Brain microvascular endothelial cell (primary cell): ENCODE measurements around the gene GPD1L.
"Not testable (repeated sequence)": the region's sequence is repeated elsewhere in the genome, so short reads cannot be mapped to it uniquely, and the experiment has no call there.

Experiments
- DNase-seq: peaks from one replicate; pipeline ENCODE4 v3.0.0-alpha.2; 2020
- H3K27ac ChIP-seq: fragments of 250-450 bp; sonication (Bioruptor Pico); 2 replicates; pipeline ENCODE4 v1.5.1; 2020; ENCODE audit warnings: mild to moderate bottlenecking, moderate library complexity
- H3K27me3 ChIP-seq: fragments of 250-450 bp; sonication (Bioruptor Pico); replicated peaks from 2 replicates; pipeline ENCODE4 v1.5.1; 2020; ENCODE audit warnings: mild to moderate bottlenecking
- H3K36me3 ChIP-seq: fragments of 250-450 bp; sonication (Bioruptor Pico); replicated peaks from 2 replicates; pipeline ENCODE4 v1.5.1; 2020; ENCODE audit warnings: mild to moderate bottlenecking
- H3K4me3 ChIP-seq: 2 replicates; pipeline ENCODE4 v1.5.1; 2011; ENCODE audit warnings: low read depth, mild to moderate bottlenecking, control low read depth, low read length, moderate library complexity
- in situ Hi-C: cut with HindIII; loops from 2 replicates; pipeline ENCODE4 v1.10.0; 2017; ENCODE audit warnings: low sequenced_read_pairs, low pct_ligation_motif_present
- TF ChIP-seq, protein P1 (sequence below): IDR thresholded peaks from 2 replicates; pipeline ENCODE4 v1.5.1; 2011; ENCODE audit warnings: low read depth, mild to moderate bottlenecking, moderate library complexity, low read length, control low read depth, inconsistent platforms; ENCODE audit errors: missing control alignments

GPD1L gene

DNA sequence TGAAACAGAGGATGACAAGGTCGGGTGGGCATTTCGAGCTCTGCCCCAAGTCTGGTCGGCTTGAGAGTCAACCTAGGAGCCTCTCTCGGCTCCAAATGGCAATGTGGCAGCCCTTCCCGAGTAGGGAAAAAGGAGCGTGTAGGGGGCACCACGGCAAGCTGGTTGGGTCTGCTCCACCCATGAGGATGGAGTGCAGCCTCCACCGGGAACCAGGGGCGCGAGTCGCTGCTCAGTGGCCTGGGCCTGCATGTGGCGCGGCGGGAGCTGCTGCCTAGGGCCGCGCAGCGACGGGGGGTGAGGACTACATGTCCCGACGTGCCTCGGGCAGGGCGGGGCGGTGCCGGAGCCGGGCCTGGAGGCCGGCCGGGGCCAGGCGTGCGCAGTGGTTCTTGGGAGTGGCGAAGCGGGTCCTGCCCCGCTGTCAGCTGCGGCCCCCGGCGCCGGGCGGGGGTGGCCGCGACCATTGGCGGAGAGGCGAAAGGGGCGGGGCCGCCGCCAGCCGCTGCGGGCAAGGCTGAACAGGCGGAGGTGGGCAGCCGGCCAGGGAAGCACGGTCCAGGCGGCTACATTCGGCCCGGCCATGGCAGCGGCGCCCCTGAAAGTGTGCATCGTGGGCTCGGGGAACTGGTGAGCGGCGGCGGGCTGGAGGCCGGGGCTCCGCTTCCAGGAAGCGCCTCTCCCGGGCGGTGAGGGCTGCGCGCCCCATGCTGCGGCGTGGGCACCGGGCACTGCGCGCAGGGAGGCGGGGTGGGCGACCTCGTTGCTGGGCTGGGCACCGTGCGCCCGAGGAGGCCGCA lies at the start of gene GPD1L:
Gene GPD1L, plus strand, starts transcription at position 489 of the 797 bp plus-strand sequence. Its CDS starts 92 bp downstream, at position 581.
- peak; percentile 87 for DNase-seq
- H3K27me3 ChIP-seq, result no peaks in the 10 kb centered on the region
- TF ChIP-seq, protein P1, sequence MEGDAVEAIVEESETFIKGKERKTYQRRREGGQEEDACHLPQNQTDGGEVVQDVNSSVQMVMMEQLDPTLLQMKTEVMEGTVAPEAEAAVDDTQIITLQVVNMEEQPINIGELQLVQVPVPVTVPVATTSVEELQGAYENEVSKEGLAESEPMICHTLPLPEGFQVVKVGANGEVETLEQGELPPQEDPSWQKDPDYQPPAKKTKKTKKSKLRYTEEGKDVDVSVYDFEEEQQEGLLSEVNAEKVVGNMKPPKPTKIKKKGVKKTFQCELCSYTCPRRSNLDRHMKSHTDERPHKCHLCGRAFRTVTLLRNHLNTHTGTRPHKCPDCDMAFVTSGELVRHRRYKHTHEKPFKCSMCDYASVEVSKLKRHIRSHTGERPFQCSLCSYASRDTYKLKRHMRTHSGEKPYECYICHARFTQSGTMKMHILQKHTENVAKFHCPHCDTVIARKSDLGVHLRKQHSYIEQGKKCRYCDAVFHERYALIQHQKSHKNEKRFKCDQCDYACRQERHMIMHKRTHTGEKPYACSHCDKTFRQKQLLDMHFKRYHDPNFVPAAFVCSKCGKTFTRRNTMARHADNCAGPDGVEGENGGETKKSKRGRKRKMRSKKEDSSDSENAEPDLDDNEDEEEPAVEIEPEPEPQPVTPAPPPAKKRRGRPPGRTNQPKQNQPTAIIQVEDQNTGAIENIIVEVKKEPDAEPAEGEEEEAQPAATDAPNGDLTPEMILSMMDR, result peak; percentile 2
- peak within 1 kb of the TSS; percentile 75 for H3K4me3 ChIP-seq
- in situ Hi-C loops, result no loop called here
- no peak within 1 kb of the TSS for H3K27ac ChIP-seq
- H3K36me3 ChIP-seq, result no peaks in the 10 kb centered on the region

DNA sequence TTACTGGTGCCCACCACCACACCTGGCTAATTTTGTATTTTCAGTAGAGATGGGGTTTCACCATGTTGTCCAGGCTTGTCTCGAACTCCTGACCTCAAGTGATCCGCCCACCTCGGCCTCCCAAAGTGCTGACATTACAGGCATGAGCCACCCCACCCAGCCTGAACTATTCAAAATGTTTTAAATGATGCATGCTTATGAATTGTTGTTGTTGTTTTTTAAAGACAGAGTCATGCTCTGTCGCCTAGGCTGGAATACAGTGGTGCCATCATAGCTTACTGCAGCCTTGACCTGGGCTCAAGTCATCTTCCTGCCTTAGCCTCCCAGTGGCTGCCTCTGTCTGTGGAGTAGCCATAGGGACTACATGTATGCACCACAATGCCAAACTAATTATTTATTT lies 48.0 kb upstream of the GPD1L start:
- in situ Hi-C loops, H3K36me3 ChIP-seq: not testable (repeated sequence)

DNA sequence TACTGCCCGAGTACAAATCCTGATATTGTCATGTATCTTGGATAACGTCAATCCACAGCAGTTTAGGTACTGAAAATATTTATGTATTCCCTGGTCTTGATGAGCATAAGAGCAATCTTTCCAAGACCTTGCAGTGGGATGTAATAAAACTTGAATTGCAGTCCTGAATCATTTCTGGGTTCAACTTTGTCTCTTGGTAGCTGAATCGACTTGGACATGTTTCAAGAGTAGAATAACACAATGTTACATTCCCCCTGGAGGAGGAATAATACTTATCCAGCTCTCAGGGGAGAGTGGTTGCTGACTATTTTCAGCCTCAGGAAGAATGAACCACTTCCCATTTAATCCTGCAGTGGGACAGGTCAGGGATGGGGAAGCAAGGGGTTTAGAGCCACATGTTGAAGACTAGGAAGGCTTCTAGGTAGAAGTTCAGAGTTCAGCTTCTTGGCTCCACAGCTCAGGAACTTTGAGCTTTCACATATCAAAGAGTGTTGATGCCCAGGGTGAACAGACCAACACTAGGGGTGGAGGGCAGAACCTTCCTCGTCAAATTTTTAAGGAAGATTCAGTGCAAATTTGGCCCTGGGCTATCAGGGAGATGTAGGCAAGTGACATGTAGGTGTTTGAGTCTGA lies 43.4 kb upstream of the GPD1L start:
- no peak overlapping the region for H3K4me3 ChIP-seq
- no peaks in the 10 kb centered on the region for H3K27me3 ChIP-seq
- TF ChIP-seq, protein P1, result no peak
- no peaks in the 10 kb centered on the region for H3K36me3 ChIP-seq
- in situ Hi-C loops, result no loop called here
- no peak for DNase-seq
- H3K27ac ChIP-seq, result no peak overlapping the region

More for the DNA sequence above, 48.0 kb upstream of the GPD1L start:
- H3K27me3 ChIP-seq, H3K27ac ChIP-seq, DNase-seq, H3K4me3 ChIP-seq: not testable (repeated sequence)

DNA sequence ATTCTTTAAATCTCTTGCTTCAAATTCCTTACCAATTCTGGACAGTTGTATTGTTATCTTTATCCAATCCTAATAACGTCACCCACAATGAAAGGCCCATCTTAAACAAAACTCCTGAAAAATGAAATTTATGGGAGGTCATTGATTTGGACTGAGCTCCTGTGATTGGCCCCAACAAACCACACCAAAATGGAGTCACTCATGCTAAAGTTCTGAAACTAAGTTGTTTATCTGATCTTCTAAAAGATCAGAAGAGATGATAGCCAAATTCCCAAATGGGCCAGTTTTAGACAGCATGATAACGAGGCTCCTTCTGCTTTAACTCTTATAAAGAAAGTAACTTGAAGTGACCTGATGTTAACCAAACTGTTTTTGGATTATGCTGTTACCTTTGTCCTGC lies 39.7 kb upstream of the GPD1L start:
- in situ Hi-C loops, result no loop called here
- no peak for DNase-seq
- H3K36me3 ChIP-seq, result no peaks in the 10 kb centered on the region
- H3K27me3 ChIP-seq, result no peaks in the 10 kb centered on the region
- no peak overlapping the region for H3K27ac ChIP-seq
- no peak overlapping the region for H3K4me3 ChIP-seq
- TF ChIP-seq, protein P1, result no peak

DNA sequence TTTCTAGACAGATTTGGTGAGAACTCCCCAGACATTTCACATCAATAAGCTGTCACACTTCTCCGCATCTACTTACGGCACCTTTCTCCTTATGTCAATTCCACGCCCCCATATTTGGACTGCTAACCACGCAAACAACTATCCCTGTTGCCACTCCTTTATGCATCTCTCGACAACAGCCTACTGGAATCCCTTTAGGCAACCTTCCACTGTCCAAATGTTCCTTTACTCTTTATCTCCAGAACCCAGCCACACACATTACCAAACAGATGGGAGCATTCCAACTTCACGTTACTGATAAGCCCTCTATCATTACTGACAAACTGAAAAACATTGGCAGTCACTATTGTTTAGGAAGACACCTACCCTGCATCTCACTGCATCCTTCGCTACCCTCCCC lies 32.2 kb upstream of the GPD1L start:
- H3K4me3 ChIP-seq, in situ Hi-C loops, DNase-seq, H3K36me3 ChIP-seq, H3K27ac ChIP-seq, H3K27me3 ChIP-seq: not testable (repeated sequence)

DNA sequence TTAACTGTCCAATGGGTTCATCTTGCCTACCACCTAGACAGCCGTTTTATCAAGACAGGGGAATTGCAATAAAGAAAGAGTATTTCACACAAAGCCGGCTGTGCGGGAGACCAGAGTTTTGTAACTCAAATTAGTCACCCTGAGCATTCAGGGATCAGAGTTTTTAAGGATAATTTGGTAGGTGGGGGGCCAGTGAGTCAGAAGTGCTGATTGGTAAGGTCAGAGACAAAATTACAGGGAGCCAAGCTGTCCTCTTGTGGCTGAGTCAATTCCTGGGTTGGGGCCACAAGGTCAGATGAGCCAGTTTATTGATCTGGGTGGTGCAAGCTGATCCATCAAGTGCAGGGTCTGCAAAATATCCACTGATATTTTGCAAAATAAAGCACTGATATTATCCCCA lies 29.9 kb upstream of the GPD1L start:
- peak; percentile 31 for DNase-seq
- H3K27ac ChIP-seq, result no peak overlapping the region
- H3K4me3 ChIP-seq, result no peak overlapping the region
- H3K36me3 ChIP-seq, result no peaks in the 10 kb centered on the region
- H3K27me3 ChIP-seq, result no peaks in the 10 kb centered on the region
- TF ChIP-seq, protein P1, result no peak
- in situ Hi-C loops, result no loop called here
